NCI-H2227 (cell line): ENCODE data around the gene MTG2.

ENCODE experiments used
- DNase-seq: peaks from one replicate; lab custom pipeline; 2025; ENCODE audit not compliant: unreplicated experiment; lab: John Stamatoyannopoulos, UW

MTG2 gene

GRCh38 chr20:62162765-62163484, 19.9 kb upstream of the MTG2 start:
- DNase-seq = no peak

DNA sequence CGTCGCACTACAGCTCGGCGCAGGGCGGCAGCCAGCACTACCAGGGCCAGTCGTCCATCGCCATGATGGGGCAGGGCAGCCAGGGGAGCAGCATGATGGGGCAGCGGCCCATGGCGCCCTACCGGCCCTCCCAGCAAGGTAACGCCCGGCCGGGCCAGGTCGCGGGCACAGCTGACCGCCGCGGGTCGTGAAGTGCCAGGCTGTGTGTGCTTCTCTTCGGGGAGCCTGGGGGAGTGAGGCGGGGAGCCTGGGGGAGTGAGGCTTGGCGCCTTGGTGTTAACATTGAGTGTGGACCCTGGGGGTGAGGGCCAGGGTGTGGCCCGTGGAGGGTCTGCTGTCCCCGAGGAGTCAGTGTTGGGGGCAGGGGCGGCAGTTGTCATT, 19.4 kb upstream of the MTG2 start:
- DNase-seq = no peak

DNA sequence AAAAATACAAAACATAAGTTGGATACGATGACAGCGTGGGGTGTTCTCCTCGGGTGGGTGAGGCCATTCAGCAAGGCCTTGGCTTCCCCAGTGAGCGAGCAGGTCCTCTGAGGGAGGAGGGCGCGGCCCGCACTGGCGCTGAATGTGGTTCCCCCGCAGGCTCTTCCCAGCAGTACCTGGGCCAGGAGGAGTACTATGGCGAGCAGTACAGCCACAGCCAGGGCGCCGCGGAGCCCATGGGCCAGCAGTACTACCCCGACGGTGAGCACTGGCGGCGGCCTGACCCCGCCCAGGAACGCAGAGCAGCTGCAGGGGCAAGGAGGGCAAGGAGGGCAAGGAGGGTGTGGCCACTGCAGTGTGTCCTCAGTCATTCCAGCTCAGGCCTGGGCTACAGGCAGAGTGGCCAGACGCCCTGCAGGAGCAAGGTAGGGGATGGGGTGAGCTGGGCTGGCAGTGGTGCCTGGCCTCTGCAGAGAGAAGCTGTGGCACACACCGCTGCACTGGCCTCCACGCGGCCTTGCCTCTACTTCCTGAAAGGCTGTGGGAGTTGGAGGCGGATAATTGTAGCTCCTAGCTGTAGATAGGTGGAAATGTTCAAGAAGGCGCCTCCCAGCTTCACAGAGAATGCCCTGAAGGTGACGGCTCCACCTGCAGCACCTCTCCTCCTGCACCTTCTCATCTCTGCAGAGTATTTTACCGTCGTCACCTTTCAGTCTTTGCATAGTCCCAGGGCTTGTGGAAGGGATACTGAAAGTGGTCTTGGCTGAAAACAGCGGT, 18.7 kb upstream of the MTG2 start:
- DNase-seq = no peak

DNA sequence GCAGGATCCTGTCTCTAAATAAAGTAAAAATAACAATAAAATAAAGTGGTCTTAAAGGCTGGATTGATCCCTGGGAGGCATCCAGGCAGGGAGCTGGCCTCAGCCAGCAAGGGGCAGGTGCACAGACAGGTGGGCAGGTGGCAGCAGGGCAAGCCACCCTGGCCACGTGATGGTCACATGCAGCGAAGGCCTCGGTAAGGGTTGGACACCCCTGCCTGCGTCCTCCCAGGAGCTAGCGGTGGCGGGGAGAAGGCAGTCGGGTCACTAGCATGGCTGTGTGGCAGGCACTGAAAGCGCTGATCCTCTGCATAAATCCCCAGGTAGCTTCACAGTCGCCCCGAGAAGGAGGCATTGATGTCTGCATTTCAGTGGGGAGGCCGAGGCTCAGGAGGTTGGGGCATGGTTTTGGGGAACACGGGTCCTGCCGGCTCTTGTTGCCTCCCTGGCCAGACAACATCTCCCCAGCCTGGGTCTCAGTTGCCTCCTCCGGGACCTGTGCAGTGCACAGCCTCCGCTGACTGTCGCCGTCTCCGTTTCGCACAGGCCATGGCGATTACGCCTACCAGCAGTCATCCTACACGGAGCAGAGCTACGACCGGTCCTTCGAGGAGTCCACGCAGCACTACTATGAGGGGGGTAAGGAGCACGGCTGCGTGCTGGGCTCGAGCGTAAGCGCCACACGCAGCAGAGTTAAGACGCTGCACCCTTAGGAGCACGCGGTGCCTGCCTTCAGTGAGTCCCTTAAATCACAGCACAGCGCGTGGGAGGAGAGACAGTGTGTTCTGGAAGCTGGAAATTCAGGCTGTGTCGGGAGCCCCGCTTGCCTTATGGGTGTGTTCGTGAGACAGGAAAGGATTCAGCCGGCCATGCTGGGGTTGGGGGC, 17.7 kb upstream of the MTG2 start:
- DNase-seq = no peak

- DNase-seq = no peak
Observed at GRCh38 chr20:62165762-62166399, 16.9 kb upstream of the MTG2 start.

- DNase-seq = no peak
Observed at GRCh38 chr20:62167474-62167873, 15.4 kb upstream of the MTG2 start.

DNA sequence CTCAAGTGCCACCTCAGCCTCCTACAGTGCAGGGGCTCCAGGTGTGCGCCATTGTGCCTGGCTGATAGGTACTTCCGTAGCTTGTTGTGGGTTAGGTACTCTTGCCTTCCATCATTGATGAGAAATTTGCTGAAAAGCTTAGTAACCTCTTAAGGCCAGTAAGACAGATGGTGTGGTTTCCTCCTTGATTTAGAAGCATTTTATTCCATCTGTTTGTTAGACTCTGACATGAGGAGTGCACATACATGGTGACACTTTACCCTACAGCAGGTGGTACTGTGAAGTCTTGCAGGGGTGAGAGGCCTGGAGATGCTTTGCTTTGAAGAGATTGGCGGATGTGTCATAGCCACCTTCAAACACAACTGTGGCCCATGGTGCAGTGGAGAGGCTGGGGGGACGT, 14.8 kb upstream of the MTG2 start:
- no peak for DNase-seq

DNA sequence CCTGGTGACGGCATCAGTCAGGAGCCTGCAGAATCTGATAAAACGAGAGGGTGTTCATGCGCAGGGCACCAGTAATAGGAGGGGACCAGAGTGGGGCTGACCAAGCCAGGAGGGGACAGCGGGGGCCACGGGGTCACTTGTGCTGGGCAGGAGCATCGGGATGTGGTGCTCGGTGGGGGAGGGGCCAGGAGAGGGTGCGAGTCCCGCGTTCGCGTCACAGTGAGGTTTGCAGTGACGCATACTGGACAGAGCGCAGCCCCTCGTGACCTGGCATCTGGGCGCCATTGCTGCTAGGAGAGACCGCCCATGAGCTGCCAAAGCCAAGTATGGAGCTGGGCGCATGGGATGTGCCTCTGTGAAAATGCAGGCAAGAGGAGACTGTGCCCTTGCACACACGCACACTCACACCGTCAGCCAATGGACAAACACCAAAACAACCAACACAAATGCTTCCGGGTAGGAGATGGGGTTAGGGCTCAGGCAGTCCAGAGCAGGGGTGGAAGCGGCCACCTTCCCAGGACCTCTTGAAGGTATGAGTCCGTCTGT, 13.9 kb upstream of the MTG2 start:
- no peak for DNase-seq

GRCh38 chr20:62170536-62170935, 12.3 kb upstream of the MTG2 start:
- DNase-seq = no peak

- DNase-seq = no peak
Observed at GRCh38 chr20:62171245-62171644, 11.6 kb upstream of the MTG2 start.

- DNase-seq = no peak
Observed at GRCh38 chr20:62172666-62173065, 10.2 kb upstream of the MTG2 start.

DNA sequence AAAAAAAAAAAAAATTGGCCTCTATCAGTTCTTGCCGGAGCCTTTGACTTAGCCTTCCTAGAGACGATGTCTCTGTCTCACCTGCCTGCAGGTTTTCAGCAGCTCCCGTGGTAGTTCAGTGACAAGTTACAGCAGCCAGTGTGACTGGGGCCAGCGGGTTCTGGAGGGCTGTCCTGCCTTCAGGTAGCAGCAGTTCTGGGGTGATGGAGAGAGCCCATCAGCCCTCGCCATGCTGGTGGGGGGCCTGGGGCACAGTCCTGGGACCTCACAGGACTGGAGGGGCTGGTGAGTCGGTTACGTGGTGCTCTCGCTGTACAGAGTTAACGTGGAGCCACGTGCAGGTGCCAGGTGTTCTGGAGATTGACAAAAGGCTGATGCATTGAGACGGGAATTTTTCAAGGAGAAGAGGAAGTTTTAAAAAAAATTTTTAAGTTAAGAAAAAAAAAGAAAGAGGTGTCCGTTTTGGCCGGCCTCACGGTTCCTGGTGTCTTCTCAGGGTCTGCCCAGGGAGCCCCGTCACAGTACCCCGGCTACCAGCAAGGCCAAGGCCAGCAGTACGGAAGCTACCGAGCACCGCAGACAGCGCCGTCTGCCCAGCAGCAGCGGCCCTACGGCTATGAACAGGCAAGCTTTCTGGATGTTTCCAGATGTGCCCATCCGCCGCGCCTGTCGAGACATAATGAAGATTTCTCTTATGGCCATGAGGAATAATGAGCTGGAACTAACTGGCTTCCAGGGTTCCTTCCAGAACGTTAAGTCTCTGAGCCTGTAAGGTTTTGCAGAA, 8.6 kb upstream of the MTG2 start:
- DNase-seq = no peak

- no peak for DNase-seq
Observed at GRCh38 chr20:62174870-62175624, 7.8 kb upstream of the MTG2 start.

GRCh38 chr20:62175711-62176110, 7.1 kb upstream of the MTG2 start:
- no peak for DNase-seq

DNA sequence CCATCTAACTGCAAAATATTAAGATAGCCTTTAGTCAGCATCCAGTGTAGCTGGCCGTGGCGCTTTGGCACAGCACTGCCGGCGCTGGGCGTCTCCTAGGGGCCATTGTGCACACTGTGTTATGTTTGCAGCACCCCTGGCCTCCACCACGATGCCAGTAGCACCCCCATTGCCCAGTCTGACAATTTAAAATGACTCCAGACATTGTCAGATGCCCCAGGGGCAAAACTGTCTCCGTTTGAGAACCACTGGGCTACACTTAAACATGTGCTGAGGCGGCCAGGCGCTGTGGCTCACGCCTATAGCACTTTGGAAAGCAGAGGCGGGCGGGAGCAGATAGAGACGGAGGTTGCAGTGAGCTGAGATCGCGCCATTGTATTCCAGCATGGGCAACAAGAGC, 6.0 kb upstream of the MTG2 start:
- no peak for DNase-seq

DNA sequence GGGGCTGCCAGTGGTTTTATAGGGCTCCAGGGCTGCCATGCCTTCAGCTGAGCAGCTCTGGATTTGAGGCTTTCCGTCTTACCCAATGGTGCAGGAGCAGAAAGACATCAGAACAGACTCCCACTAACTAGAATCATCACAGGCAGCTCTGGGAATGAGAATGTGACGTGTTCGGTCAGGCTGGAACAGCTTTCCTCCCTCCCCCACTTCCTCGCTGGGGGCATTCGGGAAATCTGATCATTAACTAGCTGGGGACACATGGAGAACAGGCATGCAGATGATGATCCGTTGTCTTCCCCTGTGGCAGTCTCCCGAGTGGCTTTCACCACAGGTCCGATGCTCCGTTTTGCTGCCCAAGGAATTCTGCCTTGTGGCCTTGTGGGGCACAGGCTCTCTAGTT, 5.5 kb upstream of the MTG2 start:
- no peak for DNase-seq

DNA sequence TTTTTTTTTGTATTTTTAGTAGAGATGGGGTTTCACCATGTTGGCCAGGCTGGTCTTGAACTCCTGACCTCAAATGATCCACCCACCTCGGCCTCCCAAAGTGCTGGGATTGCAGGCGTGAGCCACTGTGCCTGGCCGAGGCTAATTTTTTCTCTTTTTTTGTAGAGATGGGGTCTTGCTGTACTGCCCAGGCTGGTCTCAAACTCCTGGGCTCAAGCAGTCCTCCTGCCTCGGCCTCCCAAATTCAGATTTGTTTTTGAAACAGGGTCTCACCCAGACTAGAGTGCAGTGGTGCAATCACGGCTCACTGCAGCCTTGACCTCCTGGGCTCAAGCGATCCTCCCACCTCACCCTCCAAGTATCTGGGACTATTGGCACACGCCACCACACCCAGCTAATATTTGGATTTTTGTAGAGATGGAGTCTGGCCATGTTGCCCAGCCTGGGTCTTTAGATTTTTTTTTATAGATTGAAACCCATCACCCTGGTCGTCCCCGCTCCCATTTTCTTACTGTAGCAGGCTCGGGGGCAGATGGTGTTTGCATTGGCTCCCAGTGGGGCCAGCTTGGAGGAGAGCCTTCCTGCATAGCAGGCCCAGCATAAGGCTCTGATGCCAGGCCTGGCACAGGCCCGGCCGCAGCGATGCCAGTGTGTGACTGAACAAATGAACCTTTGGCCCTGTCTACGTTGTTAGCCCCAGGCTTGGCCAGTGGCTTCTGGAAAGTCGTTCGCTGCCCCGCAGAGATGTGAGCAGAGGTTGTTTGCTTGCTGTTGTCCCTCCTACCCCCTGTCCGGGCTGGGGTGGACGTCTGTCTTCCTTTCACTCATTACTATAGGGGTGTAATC, 4.3 kb upstream of the MTG2 start:
- DNase-seq = no peak

DNA sequence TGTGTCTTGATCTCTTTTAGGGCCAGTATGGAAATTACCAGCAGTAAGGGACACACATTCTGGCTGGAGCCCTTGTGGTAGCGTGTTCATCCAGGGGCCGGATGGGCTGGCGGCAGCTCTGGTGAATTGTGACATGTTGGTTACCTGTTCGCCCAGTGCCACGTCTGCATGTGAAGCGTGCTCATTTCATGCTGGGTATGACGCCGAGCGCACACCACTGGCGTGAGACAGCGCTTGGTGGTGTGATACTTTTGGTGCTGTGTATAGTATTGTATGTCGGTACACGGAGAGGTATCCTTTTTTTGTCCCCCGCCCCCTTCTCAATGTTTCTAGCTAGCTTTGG, 3.7 kb upstream of the MTG2 start:
- DNase-seq = no peak

DNA sequence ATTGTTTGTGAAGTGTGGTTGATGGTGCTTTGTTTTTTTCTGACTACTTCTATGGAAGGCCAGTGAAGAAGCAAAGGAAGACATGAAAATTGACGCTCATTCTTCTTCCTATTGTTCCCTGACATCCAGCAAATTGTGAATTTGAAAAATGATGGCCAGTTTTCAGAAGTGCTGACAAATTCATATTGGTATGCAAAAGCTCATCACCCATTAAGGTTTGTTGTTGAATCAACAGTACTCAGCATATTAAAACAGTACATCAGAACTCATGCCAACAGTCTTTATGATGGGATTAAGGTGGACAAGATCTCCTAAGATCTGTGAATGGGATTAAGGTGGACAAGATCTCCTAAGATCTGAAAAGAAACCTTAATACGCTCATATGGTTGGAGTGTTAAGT, 1.0 kb upstream of the MTG2 start:
- no peak for DNase-seq
